ENCODE measurements around the gene LIPH. TPM values are rescaled to one million over a fixed set of nuclear protein-coding genes. Genes with fewer than 3 reads are reported as not detected.
"Not testable (repeated sequence)": the region's sequence is repeated elsewhere in the genome, so short reads cannot be mapped to it uniquely, and the experiment has no call there.

Gene LIPH
- polyA plus RNA-seq, 3 donors, result not detected

- no peaks in the 10 kb centered on the region for H3K9me3 Mint-ChIP-seq
- H3K27ac Mint-ChIP-seq, result no peak overlapping the region
- no peak overlapping the region for H3K4me2 ChIP-seq (replicated peaks; ENCODE audit: extremely low read depth, low read length, poor library complexity, severe bottlenecking)
- H3K79me2 ChIP-seq (ENCODE audit: insufficient read depth, low read length), result no peaks in the 10 kb centered on the region
- peaks cover 0 to 9% (median 3%) of the 10 kb centered on the region in 3 donors for H3K27me3 Mint-ChIP-seq (ENCODE audit: low read depth in 3 of 3)
- no peaks in the 10 kb centered on the region for H3K9me3 ChIP-seq (replicated peaks in 1 of 2; ENCODE audit: control insufficient read depth in 1 of 2, insufficient read depth in 1 of 2, low read length in 2 of 2)
- TF ChIP-seq CTCF (IDR thresholded peaks at IDR 0.05), result no peak
- H3K27ac ChIP-seq (ENCODE audit: low read depth in 1 of 2, low read length in 2 of 2), result no peak overlapping the region
- H3K9ac ChIP-seq (ENCODE audit: insufficient read depth, low read length, poor library complexity, severe bottlenecking), result no peak overlapping the region
- DNase-seq, result no peak
- no peak overlapping the region for H2AFZ ChIP-seq (ENCODE audit: insufficient read depth, low read depth, low read length, poor library complexity, severe bottlenecking)
- H4K20me1 ChIP-seq (ENCODE audit: insufficient read depth, low read length), result no peaks in the 10 kb centered on the region
- H3K4me1 ChIP-seq (ENCODE audit: control insufficient read depth in 1 of 2, insufficient read depth in 2 of 2, low read length in 2 of 2), result peaks cover 16 to 29% of the 10 kb centered on the region in 2 donors
- no peak overlapping the region for H3K4me3 Mint-ChIP-seq
- no CpG with 5 or more reads among the region's 3 CpGs for WGBS (ENCODE audit: insufficient coverage)
- H3K27me3 ChIP-seq (ENCODE audit: control insufficient read depth in 2 of 2, insufficient read depth in 2 of 2, low read length in 2 of 2), result no peaks in the 10 kb centered on the region
- intact Hi-C loops (cut with micrococcal nuclease), result no loop called here
- H3K4me3 ChIP-seq (replicated peaks in 1 of 3; ENCODE audit: low read depth in 2 of 3, low read length in 3 of 3), result no peak overlapping the region
- H3K4me1 Mint-ChIP-seq, result peaks cover 26% of the 10 kb centered on the region
- H3K36me3 Mint-ChIP-seq, result no peaks in the 10 kb centered on the region
- no peaks in the 10 kb centered on the region for H3K36me3 ChIP-seq (replicated peaks in 1 of 2; ENCODE audit: control insufficient read depth in 1 of 2, insufficient read depth in 2 of 2, low read length in 2 of 2)
Observed at GRCh38 chr3:185558395-185558794, 6.0 kb upstream of the LIPH start.

GRCh38 chr3:185556640-185557039 is 4.3 kb upstream of the LIPH start:
- H4K20me1 ChIP-seq (ENCODE audit: insufficient read depth, low read length); H3K4me3 ChIP-seq (replicated peaks in 1 of 3; ENCODE audit: low read depth in 2 of 3, low read length in 3 of 3); DNase-seq; H3K9ac ChIP-seq (ENCODE audit: insufficient read depth, low read length, poor library complexity, severe bottlenecking); H3K27ac Mint-ChIP-seq; H3K9me3 Mint-ChIP-seq; H3K36me3 Mint-ChIP-seq; H2AFZ ChIP-seq (ENCODE audit: insufficient read depth, low read depth, low read length, poor library complexity, severe bottlenecking); H3K4me2 ChIP-seq (replicated peaks; ENCODE audit: extremely low read depth, low read length, poor library complexity, severe bottlenecking); H3K9me3 ChIP-seq (replicated peaks in 1 of 2; ENCODE audit: control insufficient read depth in 1 of 2, insufficient read depth in 1 of 2, low read length in 2 of 2); H3K4me3 Mint-ChIP-seq; H3K27me3 Mint-ChIP-seq (ENCODE audit: low read depth in 3 of 3); H3K27me3 ChIP-seq (ENCODE audit: control insufficient read depth in 2 of 2, insufficient read depth in 2 of 2, low read length in 2 of 2); intact Hi-C loops (cut with micrococcal nuclease); H3K79me2 ChIP-seq (ENCODE audit: insufficient read depth, low read length); H3K27ac ChIP-seq (ENCODE audit: low read depth in 1 of 2, low read length in 2 of 2); H3K36me3 ChIP-seq (replicated peaks in 1 of 2; ENCODE audit: control insufficient read depth in 1 of 2, insufficient read depth in 2 of 2, low read length in 2 of 2): not testable (repeated sequence)
- H3K4me1 Mint-ChIP-seq, result peaks cover 23% of the 10 kb centered on the region
- no CpG with 5 or more reads among the region's 6 CpGs for WGBS (ENCODE audit: insufficient coverage)
- peaks cover 11 to 22% of the 10 kb centered on the region in 2 donors for H3K4me1 ChIP-seq (ENCODE audit: control insufficient read depth in 1 of 2, insufficient read depth in 2 of 2, low read length in 2 of 2)

Measured in CD14-positive monocyte (primary cell).